ENCODE results near the gene FAM50B. TPM values are rescaled to one million over a fixed set of nuclear protein-coding genes. Genes with fewer than 3 reads are reported as not detected.

Gene FAM50B
- total RNA-seq, 1 donor from 2014 or later: 10.6 TPM

- Histone ChIP-seq H3K27me3 (ENCODE audit: low read depth) (no peaks in the 10 kb centered on the region), H3K4me1 (no peaks in the 10 kb centered on the region), H3K9me3 (no peaks in the 10 kb centered on the region), H3K27ac (no peak overlapping the region), H3K4me3 (no peak overlapping the region), H3K36me3 (no peaks in the 10 kb centered on the region)
- DNase-seq: no peak
- no peak for ATAC-seq
- intact Hi-C loops (cut with DNase I): no loop called here
- TF ChIP-seq CTCF (IDR thresholded peaks at IDR 0.05): no peak
These were observed 26.9 kb downstream of the FAM50B start for GRCh38 chr6:3876101-3876500.

GRCh38 chr6:3876866-3877265, 27.7 kb downstream of the FAM50B start:
- no peak overlapping the region for H3K4me3 ChIP-seq
- intact Hi-C loops (cut with DNase I): no loop called here
- DNase-seq (no peak), ATAC-seq (no peak)
- H3K9me3 ChIP-seq: no peaks in the 10 kb centered on the region
- no peaks in the 10 kb centered on the region for H3K27me3 ChIP-seq (ENCODE audit: low read depth)
- no peaks in the 10 kb centered on the region for H3K36me3 ChIP-seq
- no peaks in the 10 kb centered on the region for H3K4me1 ChIP-seq
- H3K27ac ChIP-seq: no peak overlapping the region
- TF ChIP-seq CTCF (IDR thresholded peaks at IDR 0.05): no peak

- DNase-seq (no peak), ATAC-seq (no peak)
- no peaks in the 10 kb centered on the region for H3K9me3 ChIP-seq
- H3K27ac ChIP-seq: no peak overlapping the region
- intact Hi-C loops (cut with DNase I): no loop called here
- no peak for TF ChIP-seq CTCF (IDR thresholded peaks at IDR 0.05)
- no peaks in the 10 kb centered on the region for H3K27me3 ChIP-seq (ENCODE audit: low read depth)
- no peaks in the 10 kb centered on the region for H3K4me1 ChIP-seq
- no peaks in the 10 kb centered on the region for H3K36me3 ChIP-seq
- H3K4me3 ChIP-seq: no peak overlapping the region
These were observed 29.0 kb downstream of the FAM50B start for GRCh38 chr6:3878048-3878666.

GRCh38 chr6:3879194-3879952, 30.2 kb downstream of the FAM50B start:
- no peaks in the 10 kb centered on the region for H3K36me3 ChIP-seq
- H3K9me3 ChIP-seq: no peaks in the 10 kb centered on the region
- ATAC-seq (no peak), DNase-seq (no peak)
- H3K4me1 ChIP-seq: peaks cover 10% of the 10 kb centered on the region
- intact Hi-C loops (cut with DNase I): no loop called here
- H3K27me3 ChIP-seq (ENCODE audit: low read depth): no peaks in the 10 kb centered on the region
- H3K4me3 ChIP-seq: no peak overlapping the region
- TF ChIP-seq CTCF (IDR thresholded peaks at IDR 0.05): no peak
- H3K27ac ChIP-seq: no peak overlapping the region

- H3K4me1 ChIP-seq: peaks cover 11% of the 10 kb centered on the region
- intact Hi-C loops (cut with DNase I): no loop called here
- H3K27ac ChIP-seq: no peak overlapping the region
- no peak for DNase-seq
- no peaks in the 10 kb centered on the region for H3K27me3 ChIP-seq (ENCODE audit: low read depth)
- H3K4me3 ChIP-seq: no peak overlapping the region
- no peaks in the 10 kb centered on the region for H3K9me3 ChIP-seq
- no peak for TF ChIP-seq CTCF (IDR thresholded peaks at IDR 0.05)
- H3K36me3 ChIP-seq: no peaks in the 10 kb centered on the region
- no peak for ATAC-seq
These were observed 32.7 kb downstream of the FAM50B start for GRCh38 chr6:3881711-3882421.

Measured in lower lobe of right lung (tissue), 2 donors.